Stimulated activated CD8-positive, alpha-beta memory T cell treated with anti-CD3 and anti-CD28 coated beads, Interleukin-12 subunit alpha, Interleukin-12 subunit beta, amount 100 ng/mL, for 4 hours (primary cell): Measurements from ENCODE around the gene RNF182.
"Not testable (repeated sequence)": the region's sequence is repeated elsewhere in the genome, so short reads cannot be mapped to it uniquely, and the experiment has no call there.

Experiments
- DNase-seq: peaks from one replicate; pipeline ENCODE4 v3.0.0-alpha.2; 2020; ENCODE audit warnings: low read depth

The RNF182 gene

GRCh38 chr6:14001329-14002012 is 76.7 kb downstream of the RNF182 start:
- DNase-seq: no peak

DNA sequence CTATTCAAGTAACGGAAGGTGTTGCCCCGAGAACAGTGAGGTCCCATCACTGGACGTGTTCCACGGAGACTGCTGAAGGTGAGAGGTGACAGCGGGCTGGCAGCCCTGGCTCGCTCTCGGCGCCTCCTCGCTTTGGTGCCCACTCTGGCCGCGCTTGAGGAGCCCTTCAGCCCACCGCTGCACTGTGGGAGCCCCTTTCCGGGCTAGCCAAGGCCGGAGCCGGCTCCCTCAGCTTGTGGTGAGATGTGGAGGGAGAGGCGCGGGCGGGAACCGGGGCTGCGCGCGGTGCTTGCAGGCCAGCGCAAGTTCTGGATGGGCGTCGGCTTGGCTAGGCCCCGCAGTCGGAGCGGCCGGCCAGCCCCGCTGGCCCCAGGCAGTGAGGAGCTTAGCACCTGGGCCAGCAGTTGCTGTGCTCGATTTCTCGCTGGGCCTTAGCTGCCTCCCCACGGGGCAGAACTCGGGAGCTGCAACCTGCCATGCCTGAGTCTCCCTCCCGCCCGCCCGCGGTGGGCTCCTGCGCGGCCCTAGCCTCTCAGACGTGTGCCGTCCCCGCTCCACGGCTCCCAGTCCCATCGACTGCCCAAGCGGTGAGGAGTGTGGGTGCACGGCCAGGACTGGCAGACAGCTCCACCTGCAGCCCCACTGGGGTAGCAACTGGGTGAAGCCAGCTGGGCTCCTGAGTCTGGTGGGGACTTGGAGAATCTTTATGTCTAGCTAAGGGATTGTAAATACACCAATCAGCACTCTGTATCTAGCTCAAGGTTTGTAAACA is 77.6 kb downstream of the RNF182 start:
- DNase-seq: no peak

DNA sequence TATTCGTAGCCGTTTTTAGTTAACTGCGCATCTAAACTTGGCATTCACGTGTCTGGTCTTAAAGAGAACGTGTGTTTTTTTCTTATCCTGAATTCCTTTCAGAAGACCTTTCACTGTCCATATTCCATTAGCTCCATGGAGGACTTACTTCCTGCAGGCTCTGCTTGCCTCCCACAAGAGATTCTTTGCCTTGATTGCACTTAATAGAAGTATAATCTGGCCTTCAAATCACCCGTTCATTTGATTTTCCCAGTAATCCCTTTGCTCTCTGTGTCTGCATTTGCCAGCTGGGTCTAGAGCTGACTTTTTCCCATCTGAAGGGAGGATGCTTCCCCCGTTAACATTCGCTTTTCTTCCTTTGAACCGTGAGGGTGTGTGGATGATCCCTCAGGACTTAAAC is 79.5 kb downstream of the RNF182 start:
- DNase-seq: no peak

- DNase-seq: no peak
Measured at GRCh38 chr6:14008809-14009208, 84.1 kb downstream of the RNF182 start.

DNA sequence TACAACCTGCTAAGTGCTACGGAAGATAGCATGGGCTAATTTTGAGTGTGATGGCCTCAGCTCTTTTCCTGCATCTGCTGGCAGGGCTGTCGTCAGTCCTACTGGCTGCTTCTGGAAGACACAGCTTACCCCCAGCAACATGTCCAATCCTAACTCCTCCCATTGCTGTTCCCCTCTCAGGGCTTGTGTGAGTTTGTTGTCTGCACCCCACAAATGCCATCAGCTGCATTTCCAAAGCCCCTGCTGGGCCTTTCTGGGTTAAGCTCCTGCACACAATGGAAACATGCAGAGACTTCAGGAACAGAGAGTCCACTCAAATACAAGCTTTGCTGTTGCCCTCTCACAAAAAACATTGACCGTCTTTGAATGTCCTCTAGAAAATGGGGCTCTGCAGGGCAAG is 84.7 kb downstream of the RNF182 start:
- no peak for DNase-seq

GRCh38 chr6:14010275-14010674 is 85.5 kb downstream of the RNF182 start:
- no peak for DNase-seq

DNA sequence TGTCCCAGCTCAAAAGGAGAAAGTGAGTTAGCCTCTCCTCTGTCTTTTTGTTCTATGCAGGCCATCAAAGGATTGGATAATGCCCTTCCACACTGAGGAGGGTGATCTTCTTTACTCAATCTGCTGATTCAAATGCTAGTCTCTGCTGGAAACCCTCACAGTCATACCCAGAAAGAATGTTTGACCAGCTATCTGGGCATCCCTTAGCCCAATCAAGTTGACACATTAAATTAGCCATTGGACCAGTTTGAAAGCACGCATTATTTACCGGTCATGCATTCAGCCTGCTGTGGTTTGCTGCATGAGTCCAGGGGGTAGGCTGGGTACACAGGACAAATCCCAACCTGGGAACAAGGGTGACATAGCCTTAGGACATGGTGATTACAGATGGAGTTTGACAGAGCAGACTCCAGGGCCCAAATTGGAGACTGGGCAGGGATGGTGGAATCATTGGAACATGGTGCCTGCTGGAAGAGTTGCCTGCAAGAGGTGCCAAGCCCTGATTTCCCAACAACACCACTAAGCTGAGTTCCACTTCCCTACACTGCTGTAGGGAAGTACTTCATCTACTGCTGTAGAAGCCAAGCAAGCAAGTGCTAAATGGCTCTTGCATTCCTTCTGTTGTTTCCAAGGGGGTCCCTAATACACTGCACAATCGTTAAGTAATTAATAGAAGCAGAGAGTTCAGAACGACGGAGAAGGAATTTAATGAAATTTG is 87.7 kb downstream of the RNF182 start:
- DNase-seq: no peak

DNA sequence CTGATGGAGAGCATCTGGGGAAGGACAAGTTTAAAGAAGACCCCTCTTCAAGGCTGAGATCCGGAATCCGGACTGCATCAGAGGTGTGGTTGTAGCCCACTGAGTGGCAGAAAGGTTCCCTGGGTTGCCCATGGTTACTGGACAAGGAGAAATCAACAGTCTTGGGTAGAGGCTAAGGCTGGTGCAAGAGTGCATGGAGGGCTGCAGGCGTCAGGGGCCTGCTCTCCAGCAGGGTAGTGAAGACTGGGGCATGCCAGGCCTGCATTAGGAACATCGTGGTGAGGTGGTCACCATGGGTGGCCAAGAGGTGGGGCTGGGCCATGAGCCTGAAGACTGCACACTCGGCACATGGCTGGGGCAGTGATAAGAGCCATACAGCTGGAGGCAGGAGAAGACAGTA is 91.2 kb downstream of the RNF182 start:
- no peak for DNase-seq

GRCh38 chr6:14016432-14016831 is 91.7 kb downstream of the RNF182 start:
- no peak for DNase-seq

DNA sequence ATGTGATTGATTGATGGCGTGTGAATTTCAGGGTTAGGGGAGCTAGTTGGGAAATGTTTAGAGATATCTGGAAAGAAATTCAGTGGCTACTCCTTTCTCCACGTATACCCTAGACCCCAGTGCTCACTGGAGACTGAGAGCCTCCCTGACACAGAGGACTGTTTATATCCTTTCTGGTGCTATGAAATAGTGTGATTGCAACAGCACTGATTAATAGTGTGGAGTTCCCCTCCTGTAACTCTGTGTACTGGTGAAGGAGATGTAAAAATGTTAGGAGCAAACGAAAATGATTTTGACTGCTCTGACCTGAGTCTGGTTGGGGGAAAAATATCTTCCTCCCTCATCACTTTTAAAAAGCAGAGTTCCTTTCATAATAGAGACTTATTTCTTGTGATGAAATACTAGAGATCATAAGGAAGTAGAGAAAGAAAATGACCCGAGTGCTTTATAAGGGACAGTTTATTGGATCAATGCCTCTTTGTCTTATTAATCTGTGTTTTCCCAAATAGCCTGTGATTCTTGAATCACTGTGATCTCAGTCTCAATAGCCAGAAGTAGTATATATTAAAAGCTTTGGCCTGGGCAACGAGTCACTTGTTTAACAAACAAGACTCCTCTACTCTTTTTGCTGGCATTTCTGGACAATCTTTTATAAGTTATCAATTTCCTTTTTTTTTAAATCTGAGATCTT is 92.3 kb downstream of the RNF182 start:
- no peak for DNase-seq

DNA sequence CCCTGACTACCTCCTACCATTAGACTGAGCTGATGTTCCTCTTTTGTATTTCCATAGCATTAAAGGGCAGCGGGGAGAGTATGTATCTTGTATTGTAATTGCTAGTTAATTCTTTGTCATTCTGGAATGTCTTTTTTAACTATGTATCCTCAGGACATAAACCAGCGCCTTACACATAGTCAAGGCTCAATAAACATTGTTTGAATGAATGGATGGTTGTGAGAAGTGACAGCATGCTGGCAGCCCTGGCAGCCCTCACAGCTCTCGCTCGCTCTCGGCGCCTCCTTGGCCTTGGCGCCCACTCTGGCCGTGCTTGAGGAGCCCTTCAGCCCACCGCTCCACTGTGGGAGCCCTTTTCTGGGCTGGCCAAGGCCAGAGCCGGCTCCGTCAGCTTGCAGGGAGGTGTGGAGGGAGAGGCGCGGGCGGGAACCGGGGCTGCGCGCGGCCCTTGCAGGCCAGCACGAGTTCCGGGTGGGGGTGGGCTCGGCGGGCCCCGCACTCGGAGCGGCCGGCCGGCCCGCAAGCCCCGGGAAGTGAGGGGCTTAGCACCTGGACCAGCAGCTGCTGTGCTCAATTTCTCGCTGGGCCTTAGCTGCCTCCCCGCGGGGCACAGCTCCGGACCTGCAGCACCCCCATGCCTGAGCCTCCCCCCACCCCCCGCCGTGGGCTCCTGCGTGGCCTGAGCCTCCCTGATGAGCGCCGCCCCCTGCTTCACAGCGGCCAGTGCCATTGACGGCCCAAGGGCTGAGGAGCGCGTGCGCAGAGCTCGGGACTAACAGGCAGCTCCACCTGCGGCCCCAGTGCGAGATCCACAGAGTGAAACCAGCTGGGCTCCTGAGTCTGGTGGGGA is 93.1 kb downstream of the RNF182 start:
- no peak for DNase-seq

- not testable (repeated sequence) for DNase-seq
Measured at GRCh38 chr6:14018559-14018958, 93.8 kb downstream of the RNF182 start.

GRCh38 chr6:14020551-14020950 is 95.8 kb downstream of the RNF182 start:
- DNase-seq: no peak

DNA sequence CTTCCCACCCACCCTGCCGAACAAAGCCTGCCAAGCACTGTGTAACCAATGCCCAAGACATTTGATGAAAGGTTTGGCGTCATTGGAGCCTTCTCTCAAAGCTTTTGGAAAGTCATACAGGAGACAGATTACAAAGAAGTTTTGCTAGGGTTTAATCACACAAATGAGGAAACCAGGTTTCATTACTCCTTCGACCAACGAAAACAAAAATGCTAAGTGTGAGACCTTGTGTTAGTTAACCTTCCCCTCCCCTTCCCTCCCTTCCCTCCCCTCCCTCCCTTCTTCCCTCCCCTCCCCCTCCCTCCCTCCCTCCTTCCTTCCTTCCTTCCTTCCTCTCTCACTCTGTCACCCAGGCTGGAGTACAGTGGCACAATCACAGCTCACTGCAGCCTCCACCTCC is 96.7 kb downstream of the RNF182 start:
- no peak for DNase-seq

GRCh38 chr6:14022673-14023072 is 97.9 kb downstream of the RNF182 start:
- no peak for DNase-seq

GRCh38 chr6:14023855-14024254 is 99.1 kb downstream of the RNF182 start:
- no peak for DNase-seq

DNA sequence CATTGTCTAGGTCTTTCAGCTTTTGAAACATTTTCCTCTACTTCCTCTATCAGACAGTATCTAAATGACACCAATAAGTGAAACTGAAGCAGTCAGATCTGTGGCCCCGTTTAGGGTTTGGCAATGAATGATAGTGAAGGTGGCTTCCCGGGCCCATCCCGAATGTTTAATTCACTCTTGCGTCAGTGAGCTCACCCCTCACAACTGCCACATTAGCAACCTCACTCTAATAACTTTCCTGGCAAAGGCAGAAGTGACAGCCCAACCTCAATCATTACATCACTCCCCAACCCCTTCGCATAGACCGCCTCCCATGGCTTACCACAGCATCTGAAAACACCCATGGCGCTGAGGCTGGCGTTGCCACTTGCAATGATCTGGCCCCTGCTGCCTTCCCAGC is 100.4 kb downstream of the RNF182 start:
- DNase-seq: no peak

- DNase-seq: no peak
Measured at GRCh38 chr6:14026831-14027539, 102.2 kb downstream of the RNF182 start.

GRCh38 chr6:14028631-14029030 is 103.9 kb downstream of the RNF182 start:
- DNase-seq: no peak

GRCh38 chr6:14029605-14030004 is 104.9 kb downstream of the RNF182 start:
- no peak for DNase-seq
